GM12865 (cell line): ENCODE results near the gene LAMTOR2.
A peak's percentile ranks its signal among the peaks of the same experiment; 100 is the strongest.

ENCODE experiments used
- DNase-seq: peaks from one replicate; pipeline ENCODE4 v3.0.0; 2010; ENCODE audit warnings: low read depth
- H3K4me3 ChIP-seq: 2 replicates; pipeline ENCODE4 v1.5.1; 2011; ENCODE audit warnings: mild to moderate bottlenecking, low read depth, low read length, control low read depth
- CTCF ChIP-seq: IDR thresholded peaks from 2 replicates; pipeline ENCODE4 v1.5.1; 2011; ENCODE audit warnings: low read length, control low read depth, low read depth, inconsistent platforms; ENCODE audit not compliant: insufficient read depth; ENCODE audit errors: missing control alignments

LAMTOR2 gene

GRCh38 chr1:156054500-156055280 lies at the start of gene LAMTOR2:
Gene LAMTOR2 (plus strand): TSS chr1:156054782. CDS start chr1:156054890, 108 bp downstream.
- H3K4me3 ChIP-seq, result peak within 1 kb of the TSS; percentile 94
- peak; percentile 96 for DNase-seq
- no peak for TF ChIP-seq CTCF

GRCh38 chr1:156004843-156005584 lies 49.6 kb upstream of the LAMTOR2 start:
- no peak overlapping the region for H3K4me3 ChIP-seq
- DNase-seq, result no peak
- no peak for TF ChIP-seq CTCF

- TF ChIP-seq CTCF, result no peak
- H3K4me3 ChIP-seq, result no peak overlapping the region
- DNase-seq, result no peak
Measured at GRCh38 chr1:156006666-156007376, 47.8 kb upstream of the LAMTOR2 start.

GRCh38 chr1:156009404-156009803 lies 45.2 kb upstream of the LAMTOR2 start:
- TF ChIP-seq CTCF, result no peak
- DNase-seq, result no peak
- H3K4me3 ChIP-seq, result no peak overlapping the region

GRCh38 chr1:156012051-156012817 lies 42.3 kb upstream of the LAMTOR2 start:
- peak; percentile 76 for DNase-seq
- no peak overlapping the region for H3K4me3 ChIP-seq
- TF ChIP-seq CTCF, result no peak

GRCh38 chr1:156014829-156015228 lies 39.8 kb upstream of the LAMTOR2 start:
- H3K4me3 ChIP-seq, result no peak overlapping the region
- no peak for DNase-seq
- no peak for TF ChIP-seq CTCF
